ENCODE data around the gene PALLD. TPM values are rescaled to one million over a fixed set of nuclear protein-coding genes. Genes with fewer than 3 reads are reported as not detected.

PALLD gene
- total RNA-seq, 1 donor from 2014 or later, result 69.2 TPM

GRCh38 chr4:168537571-168537970, 40.7 kb downstream of the PALLD start:
- Histone ChIP-seq H3K4me3 (ENCODE audit: low read depth, low read length) (no peak overlapping the region), H3K36me3 (ENCODE audit: control insufficient read depth, insufficient read depth, low read length) (no peaks in the 10 kb centered on the region), H3K27me3 (ENCODE audit: control insufficient read depth, insufficient read depth, low read length) (no peaks in the 10 kb centered on the region)
- FAIRE-seq (no peak), DNase-seq (ENCODE audit: low read depth) (peak; percentile 37)
- TF ChIP-seq CTCF (IDR thresholded peaks at IDR 0.05; ENCODE audit: insufficient read depth, low read length, severe bottlenecking), result no peak

GRCh38 chr4:168538632-168539031, 41.8 kb downstream of the PALLD start:
- no peak for FAIRE-seq
- DNase-seq (ENCODE audit: low read depth), result no peak
- Histone ChIP-seq H3K36me3 (ENCODE audit: control insufficient read depth, insufficient read depth, low read length) (no peaks in the 10 kb centered on the region), H3K4me3 (ENCODE audit: low read depth, low read length) (no peak overlapping the region), H3K27me3 (ENCODE audit: control insufficient read depth, insufficient read depth, low read length) (no peaks in the 10 kb centered on the region)
- no peak for TF ChIP-seq CTCF (IDR thresholded peaks at IDR 0.05; ENCODE audit: insufficient read depth, low read length, severe bottlenecking)

GRCh38 chr4:168540086-168540485, 43.2 kb downstream of the PALLD start:
- TF ChIP-seq CTCF (IDR thresholded peaks at IDR 0.05; ENCODE audit: insufficient read depth, low read length, severe bottlenecking), result no peak
- no peak for DNase-seq (ENCODE audit: low read depth)
- H3K27me3 ChIP-seq (ENCODE audit: control insufficient read depth, insufficient read depth, low read length), result no peaks in the 10 kb centered on the region
- no peaks in the 10 kb centered on the region for H3K36me3 ChIP-seq (ENCODE audit: control insufficient read depth, insufficient read depth, low read length)
- FAIRE-seq, result no peak
- no peak overlapping the region for H3K4me3 ChIP-seq (ENCODE audit: low read depth, low read length)

GRCh38 chr4:168540503-168541265, 43.8 kb downstream of the PALLD start:
- FAIRE-seq (no peak), DNase-seq (ENCODE audit: low read depth) (peak; percentile 75)
- Histone ChIP-seq H3K4me3 (ENCODE audit: low read depth, low read length) (no peak overlapping the region), H3K27me3 (ENCODE audit: control insufficient read depth, insufficient read depth, low read length) (no peaks in the 10 kb centered on the region), H3K36me3 (ENCODE audit: control insufficient read depth, insufficient read depth, low read length) (no peaks in the 10 kb centered on the region)
- TF ChIP-seq CTCF (IDR thresholded peaks at IDR 0.05; ENCODE audit: insufficient read depth, low read length, severe bottlenecking), result no peak

GRCh38 chr4:168541266-168541953, 44.6 kb downstream of the PALLD start:
- Histone ChIP-seq H3K4me3 (ENCODE audit: low read depth, low read length) (no peak overlapping the region), H3K36me3 (ENCODE audit: control insufficient read depth, insufficient read depth, low read length) (no peaks in the 10 kb centered on the region), H3K27me3 (ENCODE audit: control insufficient read depth, insufficient read depth, low read length) (no peaks in the 10 kb centered on the region)
- DNase-seq (ENCODE audit: low read depth) (peak; percentile 81), FAIRE-seq (no peak)
- TF ChIP-seq CTCF (IDR thresholded peaks at IDR 0.05; ENCODE audit: insufficient read depth, low read length, severe bottlenecking), result no peak
